RCC 7860 (cell line): ENCODE data around the gene TBX15.

Experiments used
- DNase-seq: peaks from one replicate; pipeline ENCODE4 v3.0.0-alpha.2; 2015; ENCODE audit warnings: low spot score
- FAIRE-seq: peaks from 2 replicates; lab custom pipeline; 2012; peaks lifted over from hg19 to GRCh38; lab: Jason Lieb, UNC

The TBX15 gene

DNA sequence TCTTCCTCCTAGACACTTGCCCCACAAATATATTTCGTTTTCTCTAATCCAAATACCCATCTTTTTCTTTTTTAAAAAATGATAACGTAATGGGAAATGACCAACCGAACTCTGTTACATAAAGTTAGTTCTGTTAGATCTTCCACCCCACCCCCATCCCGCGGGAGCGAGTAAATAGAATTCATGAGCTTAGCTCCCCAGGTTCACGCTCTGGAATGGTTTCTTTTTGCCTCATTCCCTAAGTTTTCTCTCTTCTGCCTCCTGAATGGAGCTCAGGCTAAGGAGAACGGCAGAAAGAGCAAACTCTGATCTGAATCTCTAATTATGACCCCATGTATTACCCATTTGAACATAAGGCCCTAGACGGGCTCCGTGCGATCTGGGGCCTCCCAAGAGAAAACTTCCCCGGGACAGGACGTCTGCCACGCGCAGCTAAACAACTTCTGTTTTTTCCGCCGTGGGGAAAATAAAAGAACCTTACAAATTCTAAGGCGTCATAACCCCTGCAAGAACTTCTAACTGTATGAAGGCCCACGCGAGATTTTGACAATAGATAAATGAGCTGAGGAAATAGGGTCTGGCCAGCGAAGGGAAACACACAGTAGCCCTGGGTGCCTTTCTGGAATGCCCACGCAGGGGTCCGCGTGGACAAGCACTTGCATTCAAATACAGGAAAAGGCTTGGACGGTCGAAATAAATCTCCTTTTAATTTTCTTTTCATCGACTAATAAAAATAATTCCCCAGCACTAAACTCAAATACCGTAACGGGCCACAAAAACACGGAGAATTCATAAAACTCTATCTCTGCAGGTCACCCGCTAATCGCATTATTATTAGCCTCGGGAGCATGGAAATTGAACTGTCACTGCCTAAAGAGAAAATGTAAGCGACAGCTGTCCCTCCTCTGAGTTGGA, 2.2 kb downstream of the TBX15 start:
- DNase-seq = no peak
- no peak for FAIRE-seq

DNA sequence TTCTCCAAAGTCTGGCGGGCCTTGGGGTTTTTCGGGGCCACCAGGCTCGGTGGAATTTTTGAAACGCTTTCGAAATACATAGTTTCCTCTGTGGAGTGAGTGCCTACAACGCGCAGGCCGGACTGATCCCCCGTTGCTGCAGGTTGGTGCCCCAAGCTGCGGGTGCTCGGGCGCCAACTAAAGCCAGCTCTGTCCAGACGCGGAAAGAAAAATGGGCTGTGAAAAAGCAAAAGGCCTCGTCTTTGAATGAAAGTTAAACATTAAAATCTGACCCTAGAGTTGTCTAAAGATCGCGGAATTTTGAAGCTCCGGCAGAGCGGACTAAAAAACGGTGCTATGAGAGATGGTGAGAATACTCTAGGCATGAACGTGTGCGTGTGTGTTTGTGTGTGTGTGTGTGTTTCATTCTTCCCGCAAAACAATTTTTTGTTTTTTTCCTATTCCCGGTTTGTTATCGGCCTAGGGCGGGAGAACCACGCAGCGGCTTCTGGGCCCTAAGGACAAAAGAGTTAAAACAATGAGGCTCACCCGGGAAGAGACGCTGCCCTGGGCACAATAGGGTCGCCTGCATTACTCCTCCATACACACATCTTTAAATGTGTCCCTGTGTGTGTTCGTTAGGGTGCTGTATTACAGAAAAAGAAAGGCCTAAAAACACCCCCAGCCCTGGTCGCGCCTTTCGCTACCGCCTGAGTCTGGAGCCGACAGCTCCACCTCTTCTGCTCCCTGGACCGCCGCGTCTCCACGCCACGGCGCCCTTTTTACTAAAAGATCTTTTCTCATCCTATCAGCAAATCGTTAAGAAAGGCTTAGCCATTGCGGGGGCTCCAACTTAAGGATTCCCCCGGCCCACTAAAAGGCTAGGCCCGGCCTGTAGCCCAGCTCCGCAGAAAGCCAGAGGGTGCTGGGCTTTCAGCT, 3.2 kb downstream of the TBX15 start:
- FAIRE-seq (no peak), DNase-seq (no peak)

DNA sequence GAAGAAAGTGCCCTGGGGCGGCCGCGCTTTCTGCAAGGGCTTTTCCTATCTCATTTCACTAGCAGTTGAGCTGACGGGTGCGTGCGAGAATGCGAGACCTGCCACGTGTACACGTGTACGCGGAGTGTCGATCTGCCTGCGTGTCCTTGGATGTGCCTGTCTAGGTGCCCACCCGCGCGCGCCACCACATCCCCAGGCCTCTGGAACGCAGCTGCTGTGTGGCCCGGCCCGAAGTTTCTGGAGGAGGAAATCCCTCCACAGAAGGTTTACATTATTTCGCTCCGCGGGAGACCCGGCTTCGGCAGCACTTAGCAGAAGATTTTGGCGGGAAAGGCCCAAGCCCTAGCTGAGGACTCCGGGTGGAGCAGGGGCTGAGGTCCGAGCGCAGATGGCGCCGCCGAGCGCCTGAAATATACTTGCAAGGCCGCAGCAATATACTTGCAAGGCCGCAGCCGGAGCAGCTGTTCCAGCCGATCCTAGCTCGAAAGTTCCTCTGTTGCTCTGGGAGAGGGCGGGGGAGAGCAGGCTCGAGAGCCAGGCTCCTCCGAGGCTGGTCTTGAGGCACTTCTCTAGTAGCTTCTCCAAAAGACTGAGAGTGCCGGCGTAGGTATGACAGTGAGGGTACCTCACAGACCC, 3.9 kb downstream of the TBX15 start:
- DNase-seq = no peak
- FAIRE-seq = no peak

DNA sequence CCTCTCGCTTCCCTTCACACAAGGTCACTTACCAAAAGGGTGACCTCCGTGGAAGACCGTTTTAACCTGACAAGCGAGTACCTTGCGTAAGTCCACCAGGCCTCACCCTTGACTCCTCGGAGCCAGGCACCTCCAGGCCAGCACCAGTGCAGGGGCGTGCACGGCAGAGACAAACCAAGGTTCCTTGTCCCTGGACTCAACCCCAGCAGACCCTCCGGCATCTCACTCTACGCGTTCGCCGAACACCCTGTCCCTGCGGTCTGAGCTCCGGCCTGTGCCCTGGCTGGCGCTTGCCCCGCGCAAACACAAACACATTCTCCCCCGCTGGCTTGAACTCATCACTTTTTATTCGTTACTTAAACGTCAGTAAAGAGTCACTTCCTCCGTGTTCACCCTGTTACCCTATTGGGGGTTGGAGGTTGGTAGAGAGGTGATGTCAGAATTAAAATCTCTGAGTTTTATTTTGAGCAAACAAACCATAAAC, 4.5 kb downstream of the TBX15 start:
- no peak for DNase-seq
- no peak for FAIRE-seq

DNA sequence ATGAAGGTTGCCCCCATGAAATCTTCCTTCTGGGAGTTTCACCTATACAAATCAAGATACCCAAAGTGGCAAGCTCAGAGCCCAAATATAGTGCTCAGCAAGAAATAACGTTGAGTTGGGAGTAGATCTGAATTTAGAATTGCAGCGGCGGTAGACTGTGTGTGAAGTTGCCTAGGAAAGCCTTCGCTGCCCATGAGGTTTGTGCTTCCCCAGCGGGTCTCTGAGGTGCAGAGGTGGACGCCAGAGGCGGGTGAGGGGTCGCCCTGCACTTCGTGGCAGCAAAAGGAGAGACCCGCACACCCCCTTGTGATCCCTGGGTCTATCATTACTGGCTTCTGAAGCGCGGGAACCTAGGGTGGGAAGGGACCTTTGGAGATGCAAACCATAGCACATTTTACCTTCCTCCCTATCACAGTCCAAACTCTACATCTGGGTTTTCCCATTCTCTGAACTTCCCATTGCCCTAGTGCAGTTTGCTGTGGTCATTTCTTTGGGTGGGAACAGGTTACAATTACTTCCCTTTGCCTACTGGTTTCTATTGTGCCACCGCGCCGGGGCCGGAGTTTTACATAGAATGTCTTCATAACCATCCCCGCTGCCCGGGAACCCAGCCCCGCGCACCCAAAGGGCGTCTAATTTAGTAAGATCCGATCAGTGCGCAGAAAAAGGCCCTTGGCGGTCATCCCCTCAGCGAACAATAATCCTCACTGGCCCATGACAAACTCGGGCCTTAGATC, 5.2 kb downstream of the TBX15 start:
- no peak for DNase-seq
- no peak for FAIRE-seq

DNA sequence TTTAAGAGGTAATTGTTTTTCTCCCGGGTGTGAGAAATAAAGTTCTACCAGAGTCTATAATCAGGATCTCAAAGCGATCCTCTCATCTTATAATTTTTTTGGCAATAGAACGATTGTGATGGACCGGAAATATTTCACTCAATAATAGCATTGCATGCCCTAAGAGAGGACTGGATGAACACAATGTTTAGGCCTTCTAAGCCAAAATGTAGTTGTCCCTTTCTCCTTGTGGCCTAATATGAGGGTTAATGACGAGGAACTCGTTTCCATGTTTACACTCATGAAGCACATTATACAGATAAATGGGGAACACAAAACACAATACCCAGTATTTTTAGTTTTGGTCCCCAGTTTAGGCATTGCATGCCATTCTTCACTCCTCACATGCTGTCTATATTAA, 5.9 kb downstream of the TBX15 start:
- no peak for FAIRE-seq
- DNase-seq = no peak

DNA sequence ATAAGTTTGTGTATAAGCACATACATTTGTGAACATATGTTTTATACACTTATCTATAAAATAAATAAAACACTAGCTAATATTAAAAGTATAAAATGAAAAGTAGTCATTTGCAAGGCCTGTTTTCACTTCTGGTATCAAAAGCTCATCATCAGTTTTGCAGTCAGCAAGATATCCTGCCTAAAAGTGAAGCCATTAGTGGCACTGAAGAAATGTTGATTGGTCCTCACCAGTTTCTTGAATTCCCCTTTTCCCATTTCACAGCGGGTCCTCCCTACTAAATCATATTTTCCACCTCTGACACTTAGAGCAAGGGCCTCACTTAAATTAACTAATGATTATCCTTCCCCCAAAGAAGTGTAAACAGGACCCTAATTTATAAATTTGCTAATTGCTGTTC, 6.7 kb downstream of the TBX15 start:
- DNase-seq = no peak
- no peak for FAIRE-seq

DNA sequence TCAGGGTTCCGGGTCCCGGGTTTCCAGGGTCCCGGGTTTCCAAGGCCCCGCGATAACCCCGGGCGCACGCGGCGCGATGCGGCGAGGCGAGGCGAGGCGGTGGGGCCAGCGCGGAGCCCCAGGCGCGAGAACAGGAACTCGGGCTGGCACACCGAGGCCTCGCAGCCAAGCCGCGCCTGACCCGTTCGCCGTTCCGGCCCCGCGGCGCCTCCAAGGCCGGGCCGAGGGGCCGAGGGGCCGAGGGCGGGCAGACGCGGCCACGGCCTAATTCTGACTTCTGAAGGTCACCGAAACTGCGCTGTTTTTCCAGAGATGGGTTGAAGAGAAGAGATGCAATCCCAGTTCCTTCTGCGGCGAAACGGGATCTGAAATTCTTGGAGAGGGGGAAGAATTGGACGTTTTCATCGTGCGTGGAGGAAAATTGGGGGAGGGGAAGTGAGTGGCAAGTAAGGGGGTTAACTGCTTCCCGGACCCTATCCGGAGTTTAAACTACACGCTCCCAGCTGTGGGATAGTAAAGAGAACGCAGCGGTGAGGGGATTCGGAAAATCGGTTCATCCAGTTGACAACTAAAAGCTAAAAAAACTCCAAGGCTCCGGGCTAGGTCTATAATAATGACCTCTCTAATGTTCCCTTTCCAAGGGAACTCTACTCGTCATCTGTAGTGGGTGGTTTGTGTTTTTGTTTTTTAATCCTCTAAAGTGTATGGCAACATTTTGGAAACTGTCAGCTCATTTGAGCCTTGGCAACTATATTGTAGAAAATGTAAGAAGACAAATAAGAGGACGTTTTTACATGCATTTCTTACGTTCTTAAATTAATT, 8.2 kb downstream of the TBX15 start:
- DNase-seq (no peak), FAIRE-seq (no peak)

DNA sequence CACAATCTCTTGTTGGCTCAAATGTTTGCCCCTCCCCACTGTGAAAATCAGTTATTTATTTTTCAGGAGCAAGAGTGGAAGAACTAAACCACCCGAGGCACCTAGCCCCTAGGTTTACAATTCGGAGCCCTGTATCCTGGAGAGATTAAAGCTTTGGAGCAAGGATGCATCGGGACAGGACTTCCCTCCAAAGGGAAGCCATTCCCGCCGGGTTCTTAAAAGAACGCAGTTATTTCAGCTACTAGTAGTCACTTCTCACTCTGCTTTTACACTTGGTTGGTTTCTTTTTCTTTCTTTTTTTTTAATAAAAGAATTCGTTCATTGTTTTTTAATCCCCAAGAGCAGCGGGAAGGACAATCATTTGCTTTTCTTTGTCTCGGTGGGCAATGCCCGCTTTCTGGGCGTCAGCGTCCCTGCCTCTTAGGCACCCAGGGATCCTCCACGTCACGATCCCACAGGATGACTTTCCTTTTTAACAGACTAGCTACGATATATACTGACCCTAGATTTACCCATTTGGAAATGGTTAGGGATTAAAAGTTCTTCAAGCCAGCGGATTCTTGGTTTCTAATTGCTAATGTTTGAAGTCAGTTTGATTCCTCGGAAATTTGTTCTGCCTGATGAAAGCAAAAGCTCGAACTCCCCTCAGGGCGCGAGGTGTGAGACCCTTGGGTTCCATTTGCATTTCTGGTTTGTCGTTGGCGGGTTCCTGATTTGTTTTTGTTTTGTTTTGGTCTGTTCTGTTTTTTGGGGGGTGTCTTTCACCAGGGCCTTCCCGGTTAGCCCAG, 9.0 kb downstream of the TBX15 start:
- FAIRE-seq (no peak), DNase-seq (no peak)

DNA sequence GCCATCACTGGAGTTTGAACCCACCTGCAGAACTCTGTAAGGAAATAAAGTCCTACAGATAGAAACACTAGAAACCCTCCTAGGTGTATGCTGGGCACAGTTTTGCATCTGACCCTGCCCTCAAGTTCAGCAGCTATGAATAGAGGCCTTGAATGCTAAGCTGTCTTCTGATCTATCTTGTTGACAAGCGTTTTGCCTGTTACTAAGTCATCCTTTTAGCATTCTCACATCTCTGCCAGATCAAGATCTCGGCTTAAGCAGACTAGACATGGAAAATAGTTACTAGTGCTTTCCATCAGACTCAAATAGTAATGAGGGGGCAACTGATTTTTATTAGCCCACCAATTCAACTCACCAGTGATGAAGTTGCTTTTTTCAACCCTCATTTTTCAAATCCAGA, 10.5 kb downstream of the TBX15 start:
- FAIRE-seq (no peak), DNase-seq (no peak)

DNA sequence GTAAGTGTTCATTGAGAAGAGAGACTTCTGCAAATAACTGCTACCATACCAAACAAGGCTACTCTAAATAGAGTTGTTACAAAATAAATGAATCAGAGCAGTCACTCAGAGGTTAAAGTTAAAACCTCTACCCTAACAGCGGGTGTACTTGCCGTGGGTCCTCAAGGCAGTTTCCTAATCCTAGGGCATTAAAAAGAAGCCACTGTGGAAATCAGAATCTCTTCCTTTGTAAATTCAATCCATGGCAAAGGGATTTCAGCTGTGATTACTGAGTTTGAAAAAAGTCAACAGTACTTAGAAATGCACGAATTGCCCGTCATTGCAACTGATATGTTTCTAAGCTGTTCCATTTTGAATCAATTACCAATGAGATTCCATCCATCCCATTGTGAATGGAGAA, 13.5 kb downstream of the TBX15 start:
- DNase-seq (no peak), FAIRE-seq (no peak)

DNA sequence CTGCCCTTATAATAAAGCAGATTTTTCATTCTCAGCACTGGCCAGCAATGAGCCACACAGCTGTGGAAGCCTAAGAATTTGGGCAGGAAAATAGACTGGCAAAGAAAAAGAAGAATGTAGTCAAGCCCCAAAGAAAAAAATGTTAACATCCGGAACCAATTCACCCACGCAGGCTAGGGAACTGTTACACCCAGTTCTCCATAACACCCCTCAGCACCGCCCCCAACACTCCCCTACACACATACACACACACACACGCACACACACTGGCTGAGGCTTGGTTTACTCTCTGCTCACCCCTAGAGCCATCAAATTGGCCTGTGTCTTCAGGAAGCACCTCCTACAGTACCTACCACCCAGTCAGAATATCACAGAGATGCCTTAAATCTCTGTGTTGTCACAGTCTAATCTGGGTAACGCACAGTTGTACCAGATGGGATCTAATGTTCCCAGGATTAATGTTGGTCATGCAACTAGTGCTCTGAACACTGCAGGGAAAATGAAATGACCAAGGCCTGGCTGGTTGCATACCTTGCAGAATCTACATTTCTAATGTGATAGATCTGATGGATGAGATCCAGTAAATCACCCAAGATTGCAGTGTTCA, 14.5 kb downstream of the TBX15 start:
- FAIRE-seq (no peak), DNase-seq (no peak)

DNA sequence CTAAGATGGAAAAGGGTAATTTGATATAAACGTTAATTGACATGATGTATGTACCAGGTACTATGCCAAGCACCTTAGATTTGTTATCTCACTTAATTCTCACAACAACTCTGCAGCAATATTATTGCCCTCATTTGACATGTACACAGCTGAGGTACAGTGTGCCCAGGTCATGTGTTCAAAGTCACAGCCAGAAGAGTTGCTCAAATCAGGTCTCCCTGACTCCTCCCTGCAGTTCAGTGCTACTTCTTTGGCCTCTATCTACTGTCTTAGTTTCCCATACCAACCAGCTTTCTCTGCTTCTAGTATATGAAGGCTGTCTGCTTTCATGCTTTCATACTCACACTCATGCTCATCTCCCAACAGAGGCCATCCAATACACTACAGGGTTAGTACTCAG, 15.1 kb downstream of the TBX15 start:
- no peak for DNase-seq
- FAIRE-seq = no peak

DNA sequence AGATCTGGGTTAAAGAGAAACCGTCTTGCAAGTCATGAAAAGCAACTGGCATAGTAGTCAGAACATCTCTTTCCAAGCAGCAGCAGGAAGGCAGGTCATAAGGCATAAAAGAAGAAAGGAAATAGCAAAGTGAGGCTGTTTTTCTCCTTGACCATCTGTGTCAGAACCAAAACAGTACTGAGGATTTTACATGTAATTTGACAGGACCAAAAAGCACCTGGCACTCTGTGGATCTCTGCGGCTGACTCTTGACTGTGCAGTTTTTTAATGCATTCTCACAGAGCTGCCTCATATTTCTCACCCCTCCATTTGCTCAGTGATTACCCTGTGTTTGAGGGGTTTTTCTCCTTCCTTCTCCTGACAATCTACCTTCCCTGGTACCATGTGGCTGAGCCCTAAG, 17.7 kb downstream of the TBX15 start:
- FAIRE-seq (no peak), DNase-seq (no peak)

DNA sequence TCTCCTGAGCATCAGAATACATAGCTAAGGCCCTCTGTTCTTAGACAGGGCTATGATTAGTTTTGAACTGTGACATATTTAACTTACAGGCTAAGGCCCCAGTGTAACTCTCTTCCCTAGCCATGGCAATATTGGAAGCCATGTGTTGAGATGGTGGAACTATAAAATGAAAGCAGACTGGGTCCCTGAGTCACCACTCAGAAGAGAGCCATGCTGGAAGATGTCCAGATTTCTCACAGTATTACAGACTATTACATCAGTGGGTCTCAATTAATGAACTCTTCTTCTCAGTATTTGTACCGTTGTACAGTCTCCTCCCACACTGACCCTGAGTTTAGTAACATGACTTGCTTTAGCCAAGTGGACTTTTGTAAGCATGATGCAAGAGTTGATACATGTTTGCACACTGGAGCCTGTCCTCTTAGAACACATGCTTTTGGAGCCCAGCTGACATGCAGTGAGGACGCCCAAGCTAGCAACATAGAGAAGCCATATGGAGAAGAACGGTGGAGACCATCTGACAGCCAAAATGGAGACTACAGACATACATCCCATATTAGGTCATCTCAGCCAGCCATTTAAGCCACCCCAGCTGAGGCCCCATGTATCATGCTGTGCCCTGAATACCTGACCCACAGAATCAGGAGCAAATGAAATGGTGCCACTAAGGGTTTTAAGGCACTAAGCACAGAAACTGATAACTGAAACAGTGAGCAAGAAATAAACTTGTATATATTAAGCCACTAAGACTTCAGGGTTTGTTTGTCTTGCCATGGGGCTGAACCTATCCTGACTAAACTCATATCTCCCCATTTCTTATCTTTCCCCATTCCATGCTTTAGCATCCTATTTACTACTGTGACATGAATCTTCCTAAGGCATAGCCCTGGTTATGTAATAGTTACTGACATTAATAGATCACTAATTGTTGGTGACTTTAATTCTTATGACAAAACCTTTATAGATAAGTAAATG, 24.4 kb downstream of the TBX15 start:
- DNase-seq (peak; percentile 88), FAIRE-seq (peak; percentile 79)

DNA sequence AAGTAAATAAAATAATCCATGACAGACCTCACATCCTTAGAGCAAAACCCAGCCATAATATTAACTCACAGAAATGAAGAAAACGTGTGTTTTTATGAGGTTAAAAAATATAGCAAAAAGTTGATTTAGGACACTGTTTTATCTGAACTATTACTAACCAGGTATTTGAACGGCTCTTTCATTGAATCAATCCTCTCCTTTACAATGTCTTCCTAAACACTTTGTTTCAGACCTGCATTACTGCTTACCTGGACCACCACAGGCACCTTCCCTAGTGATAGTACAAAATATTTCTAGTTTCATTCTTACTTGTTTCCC, 25.0 kb downstream of the TBX15 start:
- FAIRE-seq = no peak

DNA sequence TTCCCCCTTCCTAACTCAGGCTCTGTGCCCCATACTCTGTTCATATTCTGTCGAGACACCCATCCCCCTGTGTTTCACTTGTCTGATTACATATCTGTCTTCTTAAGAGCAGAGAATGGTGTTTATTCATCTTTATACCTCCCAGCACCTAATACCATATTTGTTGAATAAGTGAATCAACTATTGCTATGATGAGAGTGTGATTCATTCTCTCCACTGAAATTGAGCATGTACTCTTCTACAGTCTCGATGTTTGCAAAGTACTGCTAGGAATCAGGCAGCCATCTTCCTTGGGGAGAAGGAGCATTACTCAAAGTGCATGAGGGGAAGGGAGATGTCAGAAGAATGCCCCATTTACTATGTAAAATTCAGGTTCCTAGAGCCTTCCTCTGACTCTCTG, 27.0 kb downstream of the TBX15 start:
- FAIRE-seq = no peak
- peak; percentile 31 for DNase-seq

More for the DNA sequence above, 25.0 kb downstream of the TBX15 start:
- no peak for DNase-seq
